Measurements from ENCODE around the gene DISC1. TPM values are rescaled to one million over a fixed set of nuclear protein-coding genes. Genes with fewer than 3 reads are reported as not detected.

Gene DISC1
- total RNA-seq, 1 experiment from 2014 or later: 9.8 TPM

DNA sequence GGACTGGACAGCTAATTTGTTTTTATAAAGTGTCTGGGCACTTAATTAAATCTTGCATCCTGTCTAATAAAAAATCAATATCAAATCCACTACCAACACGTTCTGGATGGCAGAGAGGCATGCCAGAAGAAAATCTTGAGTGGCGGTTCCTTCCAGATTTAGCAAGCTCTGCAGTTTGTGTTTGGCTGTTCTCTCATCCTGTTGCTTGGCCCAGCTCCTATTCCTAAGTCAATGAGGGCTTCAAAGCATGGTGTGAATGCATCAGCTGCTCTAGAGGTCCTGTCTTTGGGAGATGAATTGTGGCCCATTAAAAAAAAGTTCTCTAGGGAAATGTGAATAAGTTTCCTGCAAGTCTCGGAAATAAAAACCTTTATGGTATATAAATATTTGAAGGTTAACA, 90.3 kb downstream of the DISC1 start:
- TF ChIP-seq CTCF (IDR thresholded peaks at IDR 0.05; ENCODE audit: unreplicated experiment): no peak
- Mint-ChIP-seq H3K27ac (ENCODE audit: unreplicated experiment) (no peak overlapping the region), H3K27me3 (ENCODE audit: unreplicated experiment) (no peaks in the 10 kb centered on the region), H3K9me3 (ENCODE audit: low read depth, unreplicated experiment) (no peaks in the 10 kb centered on the region), H3K36me3 (ENCODE audit: insufficient read depth, unreplicated experiment) (no peaks in the 10 kb centered on the region), H3K4me3 (ENCODE audit: low read depth, unreplicated experiment) (no peak overlapping the region), H3K4me1 (ENCODE audit: low read depth, unreplicated experiment) (no peaks in the 10 kb centered on the region)
- intact Hi-C loops (cut with micrococcal nuclease; ENCODE audit: unreplicated experiment): no loop called here
- no peak for DNase-seq
- CTCF ChIA-PET: interaction anchor here (0.6 kb wide), 1 partner anchor 24 kb away, joined by 4 read pairs; no protein-coding TSS in a partner anchor
- no TSS peak for BruUV-seq (replicated peaks)

GRCh38 chr1:231719485-231720183, 93.0 kb downstream of the DISC1 start:
- no peak for TF ChIP-seq CTCF (IDR thresholded peaks at IDR 0.05; ENCODE audit: unreplicated experiment)
- intact Hi-C loops (cut with micrococcal nuclease; ENCODE audit: unreplicated experiment): no loop called here
- no TSS peak for BruUV-seq (replicated peaks)
- Mint-ChIP-seq H3K9me3 (ENCODE audit: low read depth, unreplicated experiment) (no peaks in the 10 kb centered on the region), H3K4me1 (ENCODE audit: low read depth, unreplicated experiment) (no peaks in the 10 kb centered on the region), H3K36me3 (ENCODE audit: insufficient read depth, unreplicated experiment) (no peaks in the 10 kb centered on the region), H3K27ac (ENCODE audit: unreplicated experiment) (no peak overlapping the region), H3K4me3 (ENCODE audit: low read depth, unreplicated experiment) (no peak overlapping the region), H3K27me3 (ENCODE audit: unreplicated experiment) (no peaks in the 10 kb centered on the region)
- DNase-seq: no peak
- CTCF ChIA-PET: no interaction called here

DNA sequence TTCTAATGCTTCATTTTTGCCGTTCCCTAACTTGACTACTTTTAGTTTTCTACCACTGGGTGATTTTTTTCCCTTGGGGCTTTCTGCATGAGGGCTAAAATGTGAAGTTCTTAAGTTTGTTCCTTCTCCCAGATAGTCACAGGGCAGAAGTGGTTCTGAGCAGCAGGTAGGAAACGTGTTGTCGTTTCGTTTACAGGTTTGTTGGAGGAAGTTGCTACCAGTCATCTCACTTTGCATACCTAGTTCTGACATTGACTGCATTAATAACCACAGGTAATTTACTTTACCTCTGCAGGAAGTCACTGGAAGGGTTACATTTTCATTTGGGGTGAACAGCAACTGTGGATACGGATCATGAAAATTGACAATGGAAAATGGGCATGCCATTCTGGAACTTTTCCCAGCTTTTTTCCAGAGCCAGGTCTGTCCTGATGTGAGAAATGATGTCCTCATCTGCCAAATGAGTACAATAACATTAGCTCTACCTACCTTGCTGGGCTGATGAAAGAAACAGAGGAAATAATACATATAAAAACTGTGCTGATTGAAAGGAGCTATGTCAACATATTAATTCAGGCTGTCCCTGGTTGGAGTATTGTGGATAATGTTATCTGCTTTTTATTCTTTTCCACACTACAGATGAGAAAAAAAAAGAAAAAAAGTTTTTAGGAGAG, 94.2 kb downstream of the DISC1 start:
- TF ChIP-seq CTCF (IDR thresholded peaks at IDR 0.05; ENCODE audit: unreplicated experiment): no peak
- H3K4me3 Mint-ChIP-seq (ENCODE audit: low read depth, unreplicated experiment): no peak overlapping the region
- CTCF ChIA-PET: no interaction called here
- no peak overlapping the region for H3K27ac Mint-ChIP-seq (ENCODE audit: unreplicated experiment)
- H3K36me3 Mint-ChIP-seq (ENCODE audit: insufficient read depth, unreplicated experiment): no peaks in the 10 kb centered on the region
- no TSS peak for BruUV-seq (replicated peaks)
- intact Hi-C loops (cut with micrococcal nuclease; ENCODE audit: unreplicated experiment): no loop called here
- no peaks in the 10 kb centered on the region for H3K27me3 Mint-ChIP-seq (ENCODE audit: unreplicated experiment)
- H3K9me3 Mint-ChIP-seq (ENCODE audit: low read depth, unreplicated experiment): no peaks in the 10 kb centered on the region
- no peak for DNase-seq
- H3K4me1 Mint-ChIP-seq (ENCODE audit: low read depth, unreplicated experiment): no peaks in the 10 kb centered on the region

DNA sequence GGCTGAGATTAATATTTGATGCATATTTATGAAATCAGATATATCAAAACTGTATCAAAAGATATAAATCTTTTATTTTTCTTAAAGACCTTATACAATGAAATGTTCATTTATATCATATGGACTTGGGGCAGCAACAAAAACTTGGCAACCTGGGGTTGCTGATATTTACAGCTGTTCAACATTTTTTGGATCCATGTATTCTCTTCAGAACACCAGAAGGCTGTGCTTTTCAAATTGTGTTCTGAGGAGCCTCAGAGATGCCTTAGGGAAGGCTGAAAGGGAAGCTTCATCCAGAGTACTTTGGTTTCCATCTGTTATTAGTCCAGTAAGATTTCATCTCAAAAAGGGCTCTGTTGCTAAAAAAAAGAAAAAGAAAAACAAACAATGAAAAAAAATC, 94.8 kb downstream of the DISC1 start:
- no peaks in the 10 kb centered on the region for H3K36me3 Mint-ChIP-seq (ENCODE audit: insufficient read depth, unreplicated experiment)

More for the DNA sequence above, 94.8 kb downstream of the DISC1 start:
- Mint-ChIP-seq H3K4me1 (ENCODE audit: low read depth, unreplicated experiment) (no peaks in the 10 kb centered on the region), H3K27ac (ENCODE audit: unreplicated experiment) (no peak overlapping the region), H3K27me3 (ENCODE audit: unreplicated experiment) (no peaks in the 10 kb centered on the region), H3K4me3 (ENCODE audit: low read depth, unreplicated experiment) (no peak overlapping the region), H3K9me3 (ENCODE audit: low read depth, unreplicated experiment) (no peaks in the 10 kb centered on the region)
- CTCF ChIA-PET: no interaction called here
- intact Hi-C loops (cut with micrococcal nuclease; ENCODE audit: unreplicated experiment): no loop called here
- BruUV-seq (replicated peaks): no TSS peak
- TF ChIP-seq CTCF (IDR thresholded peaks at IDR 0.05; ENCODE audit: unreplicated experiment): no peak
- no peak for DNase-seq

All from Calu3 (cell line).